Testis (tissue), 3 donors: Measurements from ENCODE around the gene WNT3. TPM values are rescaled to one million over a fixed set of nuclear protein-coding genes. Genes with fewer than 3 reads are reported as not detected.

Source experiments
- DNase-seq: peaks from one replicate; pipeline ENCODE4 v3.0.0-alpha.2; 2019
- H3K27ac ChIP-seq, 2 donors: fragments of 200-600 bp; sonication (generic); one replicate each; pipeline ENCODE4 v1.5.1; 2019
- H3K27me3 ChIP-seq: fragments of 200-600 bp; sonication (generic); one replicate; pipeline ENCODE4 v1.5.1; 2019
- H3K36me3 ChIP-seq: fragments of 200-600 bp; sonication (generic); one replicate; pipeline ENCODE4 v1.5.1; 2017; ENCODE audit warnings: low read depth; ENCODE audit errors: missing control alignments
- H3K4me1 ChIP-seq: fragments of 200-600 bp; sonication (generic); one replicate; pipeline ENCODE4 v1.5.1; 2019
- H3K4me3 ChIP-seq, 2 donors: fragments of 200-600 bp; sonication (generic); one replicate each; pipeline ENCODE4 v1.5.1; 2017 to 2019
- H3K9me3 ChIP-seq: fragments of 200-600 bp; sonication (generic); one replicate; pipeline ENCODE4 v1.5.1; 2017
- POLR2A ChIP-seq: fragments of 450-650 bp; IDR thresholded peaks from one replicate; pipeline ENCODE4 v1.6.1; 2017; ENCODE audit warnings: antibody characterized with exemption, mild to moderate bottlenecking, moderate library complexity
- WGBS, 2 donors: methylation state at CpG; one replicate each; pipeline ENCODE4 v1.1.5; 2018; 5-methylcytosine and 5-hydroxymethylcytosine counted together
- intact Hi-C: fragments of 100-400 bp; cut with DNase I; formaldehyde crosslinking; loops from one replicate; pipeline ENCODE4 v1.15.1; 2023; ENCODE audit warnings: low total_unique reads
- polyA plus RNA-seq: library from polyadenylated mRNA; stranded (reverse); fragments of 350-450 nt; fragmentation: Illumina TruSeq; extraction: RNeasy Lipid Tissue Mini Kit (QIAGEN cat#74804); gene quantifications from one replicate; pipeline ENCODE4 v1.2.3, GENCODE V29; 2014; ENCODE audit warnings: low read depth, low replicate concordance; ENCODE audit not compliant: insufficient read depth
- total RNA-seq, 2 donors: library from RNA; depleted of rRNA; stranded (reverse); fragments of >200 nt; gene quantifications; one replicate each; pipeline ENCODE4 v1.2.3, GENCODE V29; 2016
- TF ChIP-seq, protein P1 (sequence below), 3 experiments: fragments of 450-650 bp in 2 of 3; fragments of 200-600 bp in 1 of 3; sonication (generic) in 1 of 3; IDR thresholded peaks; one replicate each; pipeline ENCODE4 v1.5.1; 2016 to 2019; ENCODE audit warnings: antibody characterized with exemption in 3 of 3, mild to moderate bottlenecking in 2 of 3, moderate library complexity in 1 of 3

WNT3 gene
- total and polyA plus RNA-seq, 3 donors from 2014 or later, result 6.4 to 9.8 (median 7.7) TPM

DNA sequence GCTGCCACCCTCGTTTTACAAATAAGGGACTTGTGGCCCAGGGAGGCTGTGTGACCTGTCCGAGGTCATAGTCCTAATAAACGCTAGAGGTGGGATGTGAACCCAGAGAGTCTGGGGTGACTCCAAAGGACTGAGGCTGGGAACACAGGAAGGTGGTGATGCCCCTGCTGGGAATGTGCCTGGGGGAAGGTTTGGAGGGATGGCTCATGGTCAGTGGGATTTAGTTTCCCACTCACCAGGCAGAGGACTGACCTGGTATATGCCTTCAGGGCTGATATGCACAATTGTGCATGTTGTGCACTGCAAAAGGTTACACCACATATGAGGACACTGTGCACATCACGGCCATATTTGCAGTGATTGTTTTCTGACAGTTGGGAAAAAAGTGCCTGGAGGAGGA lies 19.0 kb upstream of the WNT3 start:
- H3K27ac ChIP-seq, result no peak overlapping the region
- DNase-seq, result no peak
- 79 to 81% methylated on average over 4 of the region's 4 CpGs for WGBS, 2 donors
- TF ChIP-seq, protein P1, sequence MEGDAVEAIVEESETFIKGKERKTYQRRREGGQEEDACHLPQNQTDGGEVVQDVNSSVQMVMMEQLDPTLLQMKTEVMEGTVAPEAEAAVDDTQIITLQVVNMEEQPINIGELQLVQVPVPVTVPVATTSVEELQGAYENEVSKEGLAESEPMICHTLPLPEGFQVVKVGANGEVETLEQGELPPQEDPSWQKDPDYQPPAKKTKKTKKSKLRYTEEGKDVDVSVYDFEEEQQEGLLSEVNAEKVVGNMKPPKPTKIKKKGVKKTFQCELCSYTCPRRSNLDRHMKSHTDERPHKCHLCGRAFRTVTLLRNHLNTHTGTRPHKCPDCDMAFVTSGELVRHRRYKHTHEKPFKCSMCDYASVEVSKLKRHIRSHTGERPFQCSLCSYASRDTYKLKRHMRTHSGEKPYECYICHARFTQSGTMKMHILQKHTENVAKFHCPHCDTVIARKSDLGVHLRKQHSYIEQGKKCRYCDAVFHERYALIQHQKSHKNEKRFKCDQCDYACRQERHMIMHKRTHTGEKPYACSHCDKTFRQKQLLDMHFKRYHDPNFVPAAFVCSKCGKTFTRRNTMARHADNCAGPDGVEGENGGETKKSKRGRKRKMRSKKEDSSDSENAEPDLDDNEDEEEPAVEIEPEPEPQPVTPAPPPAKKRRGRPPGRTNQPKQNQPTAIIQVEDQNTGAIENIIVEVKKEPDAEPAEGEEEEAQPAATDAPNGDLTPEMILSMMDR (IDR thresholded peaks at IDR 0.05), result no peak
- no peaks in the 10 kb centered on the region for H3K4me1 ChIP-seq
- intact Hi-C loops, result no loop called here
- H3K9me3 ChIP-seq, result no peaks in the 10 kb centered on the region
- H3K27me3 ChIP-seq, result no peaks in the 10 kb centered on the region
- no peak overlapping the region for H3K4me3 ChIP-seq
- no peaks in the 10 kb centered on the region for H3K36me3 ChIP-seq

DNA sequence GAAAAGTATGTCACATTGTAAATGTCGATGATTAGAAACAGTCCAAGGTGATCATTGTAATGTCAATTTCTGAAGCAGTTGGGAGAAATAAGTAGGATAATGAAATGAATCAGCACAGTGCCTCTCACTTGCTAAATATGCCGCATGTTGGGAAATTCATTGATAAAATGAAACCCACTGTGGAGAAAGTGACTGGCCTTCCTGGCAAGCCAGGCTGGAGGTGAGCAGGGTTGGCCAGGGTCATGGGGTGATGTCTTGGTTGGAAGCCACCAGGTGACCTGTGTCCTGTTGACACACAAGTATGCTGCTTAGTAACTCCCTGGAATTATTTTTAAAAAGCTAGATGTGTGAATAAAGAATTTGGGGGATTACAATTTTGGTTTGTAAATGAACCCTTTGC lies 18.0 kb upstream of the WNT3 start:
- Histone ChIP-seq H3K36me3 (no peaks in the 10 kb centered on the region), H3K27ac (no peak overlapping the region), H3K4me3 (no peak overlapping the region), H3K27me3 (no peaks in the 10 kb centered on the region), H3K4me1 (no peaks in the 10 kb centered on the region), H3K9me3 (no peaks in the 10 kb centered on the region)
- WGBS, 2 donors, result 65 to 66% methylated on average over 2 of the region's 2 CpGs
- intact Hi-C loops, result no loop called here
- DNase-seq, result no peak
- TF ChIP-seq POLR2A, result no peak
- TF ChIP-seq, protein P1 (IDR thresholded peaks at IDR 0.05), result no peak

DNA sequence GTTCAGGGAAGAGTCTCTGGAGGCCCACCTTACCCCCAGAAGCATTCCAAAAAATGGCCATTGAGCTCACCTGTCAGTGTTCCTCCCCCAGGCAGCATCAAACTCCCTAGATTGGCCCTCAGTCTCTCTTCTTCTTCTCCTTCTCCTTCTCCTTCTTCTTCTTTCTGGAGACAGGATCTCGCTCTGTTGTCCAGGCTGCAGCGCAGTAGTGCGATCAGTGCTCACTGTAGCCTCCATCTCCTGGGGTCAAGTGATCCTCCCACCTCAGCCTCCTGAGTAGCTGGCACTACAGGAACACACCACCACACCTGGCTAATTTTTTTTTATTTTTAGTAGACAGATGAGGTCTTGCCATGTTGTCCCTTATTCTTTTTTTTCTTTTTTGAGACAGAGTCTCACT lies 16.4 kb upstream of the WNT3 start:
- intact Hi-C loops, result no loop called here
- Histone ChIP-seq H3K27ac (no peak overlapping the region), H3K9me3 (no peaks in the 10 kb centered on the region), H3K4me1 (no peaks in the 10 kb centered on the region), H3K36me3 (no peaks in the 10 kb centered on the region), H3K27me3 (no peaks in the 10 kb centered on the region), H3K4me3 (no peak overlapping the region)
- DNase-seq, result no peak
- 90 to 97% methylated on average over 3 of the region's 3 CpGs for WGBS, 2 donors
- no peak for TF ChIP-seq POLR2A
- TF ChIP-seq, protein P1 (IDR thresholded peaks at IDR 0.05), result no peak

DNA sequence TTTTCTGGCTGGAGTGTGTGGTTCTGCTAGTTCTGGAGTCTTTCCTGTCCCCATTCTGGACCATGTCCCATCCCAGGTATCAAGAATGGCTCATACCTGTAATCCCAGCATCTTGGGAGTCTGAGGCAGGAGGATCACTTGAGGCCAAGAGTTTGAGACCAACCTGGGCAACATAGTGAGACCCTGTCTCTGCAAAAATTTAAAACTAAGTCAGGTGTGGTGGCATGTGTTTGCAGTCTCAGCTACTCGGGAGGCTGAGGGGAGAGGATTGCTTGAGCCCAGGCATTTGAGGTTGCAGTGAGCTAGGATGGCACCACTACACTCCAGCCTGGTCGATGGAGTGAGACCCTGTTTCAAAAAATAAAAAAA lies 15.3 kb upstream of the WNT3 start:
- WGBS, 2 donors, result 93 to 97% methylated on average over 2 of the region's 2 CpGs
- Histone ChIP-seq H3K27me3 (no peaks in the 10 kb centered on the region), H3K4me1 (no peaks in the 10 kb centered on the region), H3K27ac (no peak overlapping the region), H3K9me3 (no peaks in the 10 kb centered on the region), H3K4me3 (no peak overlapping the region), H3K36me3 (no peaks in the 10 kb centered on the region)
- DNase-seq, result no peak
- intact Hi-C loops, result no loop called here
- TF ChIP-seq POLR2A, result no peak

DNA sequence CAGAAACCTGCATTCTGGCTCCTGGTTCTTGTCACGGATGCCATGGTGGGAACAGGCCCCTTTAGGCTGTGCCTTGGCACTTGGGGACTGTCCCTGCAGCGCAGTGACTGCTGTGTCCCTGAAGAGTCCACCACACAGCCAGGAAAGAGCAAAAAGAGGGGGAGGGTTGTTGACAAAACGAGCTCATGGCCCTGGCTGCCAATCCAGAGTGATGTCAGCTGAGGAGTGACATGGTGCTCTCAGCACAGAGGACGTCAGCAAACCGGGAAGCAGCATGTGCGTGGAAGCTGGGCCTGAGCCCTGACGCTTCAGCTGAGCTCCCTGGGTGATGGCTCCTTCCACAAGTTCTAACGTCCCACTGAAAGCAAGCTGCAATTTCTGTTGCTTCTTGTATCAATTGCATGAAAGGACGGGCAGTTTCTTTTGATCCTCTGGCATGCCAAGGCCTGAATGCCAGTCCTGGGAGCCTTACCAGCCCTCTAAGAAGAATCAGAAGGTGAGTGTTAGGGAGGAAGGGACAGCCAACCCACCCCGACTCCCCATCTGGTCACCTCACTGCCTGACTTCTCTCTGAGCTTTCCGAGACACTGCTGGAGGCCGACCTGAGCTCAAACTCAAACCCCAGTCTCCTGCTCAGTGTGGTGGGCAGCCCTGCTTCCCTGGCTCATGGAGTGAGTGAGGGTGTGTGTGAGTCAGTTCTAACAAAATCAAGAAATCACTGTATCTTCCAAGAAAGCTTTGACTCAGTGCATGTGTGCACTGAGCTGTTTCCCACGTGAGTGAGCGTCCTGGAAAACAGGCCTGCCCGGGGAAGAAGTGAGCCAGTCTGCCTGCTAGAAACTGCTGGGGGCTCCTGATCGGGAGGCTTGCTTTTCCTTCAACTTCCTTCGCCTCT lies 14.7 kb upstream of the WNT3 start:
- no peak overlapping the region for H3K27ac ChIP-seq
- H3K4me1 ChIP-seq, result no peaks in the 10 kb centered on the region
- TF ChIP-seq POLR2A, result no peak
- TF ChIP-seq, protein P1 (IDR thresholded peaks at IDR 0.05), result no peak
- H3K36me3 ChIP-seq, result no peaks in the 10 kb centered on the region
- H3K9me3 ChIP-seq, result no peaks in the 10 kb centered on the region
- H3K4me3 ChIP-seq, result no peak overlapping the region
- 76 to 77% methylated on average over 14 to 17 of the region's 17 CpGs for WGBS, 2 donors
- peak; percentile 51 for DNase-seq
- H3K27me3 ChIP-seq, result no peaks in the 10 kb centered on the region
- intact Hi-C loops, result no loop called here
